ENCODE measurements around the gene ABHD17C.

The ABHD17C gene

DNA sequence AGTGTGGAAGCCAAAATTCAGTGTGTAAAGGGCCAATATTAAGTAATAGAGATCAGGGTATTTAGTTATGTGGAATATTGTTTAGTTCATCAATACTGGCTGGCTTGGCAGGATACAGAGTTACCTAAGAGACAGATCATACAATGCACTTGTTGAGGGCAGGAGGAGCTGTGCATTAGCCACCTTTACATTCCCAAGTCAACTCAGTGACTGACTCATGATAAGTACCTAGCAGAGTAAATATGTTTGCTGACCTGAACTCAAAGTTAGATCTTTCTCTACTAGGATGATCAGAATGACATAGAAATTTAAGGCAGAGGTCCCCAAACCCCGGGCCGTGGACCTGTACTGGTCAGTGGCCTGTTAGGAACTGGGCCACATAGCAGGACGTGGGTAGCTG is 3.5 kb upstream of the ABHD17C start:
- DNase-seq = no peak

DNA sequence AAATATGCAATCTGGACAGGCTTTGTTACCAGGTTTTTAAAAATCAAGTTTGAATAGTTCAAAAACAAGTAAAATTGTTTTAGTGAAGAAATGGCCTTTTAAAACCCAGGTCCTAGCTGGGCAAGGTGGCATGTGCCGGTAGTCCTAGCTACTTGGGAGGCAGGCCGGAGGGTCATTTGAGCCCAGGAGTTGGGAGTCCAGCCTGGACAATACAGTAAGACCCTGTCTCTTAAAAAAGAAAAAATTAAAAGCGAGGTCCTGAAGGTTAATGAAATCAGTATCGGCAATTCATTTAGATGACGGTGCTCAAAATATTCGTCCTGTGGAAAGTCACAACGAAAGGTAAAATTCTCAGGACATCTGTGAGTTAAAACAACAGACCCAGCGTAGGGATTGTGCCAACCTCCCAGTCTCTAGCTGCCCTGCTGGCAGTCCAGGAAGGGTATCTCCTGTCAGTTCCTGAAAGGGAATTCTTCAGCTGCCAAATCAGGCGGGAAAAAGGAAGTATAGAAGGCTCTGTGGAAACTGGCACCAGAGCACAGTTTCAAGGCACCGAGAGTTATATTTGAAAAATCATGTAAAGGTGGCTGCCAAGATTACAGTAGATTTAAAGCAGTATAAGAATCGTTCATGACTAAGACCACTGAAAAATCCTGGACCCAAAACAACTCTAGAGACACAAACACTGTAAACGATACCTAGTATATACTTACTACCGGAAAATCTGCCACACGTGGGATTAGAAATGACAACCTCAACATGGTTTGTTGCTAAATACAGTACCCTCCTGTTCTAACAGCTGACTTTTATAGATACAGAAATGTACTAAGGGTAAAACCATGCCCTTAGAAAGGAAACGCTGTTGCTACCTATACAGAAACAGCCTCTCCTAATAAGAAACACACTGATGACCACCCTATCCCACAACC is 1.2 kb upstream of the ABHD17C start:
- DNase-seq = no peak

DNA sequence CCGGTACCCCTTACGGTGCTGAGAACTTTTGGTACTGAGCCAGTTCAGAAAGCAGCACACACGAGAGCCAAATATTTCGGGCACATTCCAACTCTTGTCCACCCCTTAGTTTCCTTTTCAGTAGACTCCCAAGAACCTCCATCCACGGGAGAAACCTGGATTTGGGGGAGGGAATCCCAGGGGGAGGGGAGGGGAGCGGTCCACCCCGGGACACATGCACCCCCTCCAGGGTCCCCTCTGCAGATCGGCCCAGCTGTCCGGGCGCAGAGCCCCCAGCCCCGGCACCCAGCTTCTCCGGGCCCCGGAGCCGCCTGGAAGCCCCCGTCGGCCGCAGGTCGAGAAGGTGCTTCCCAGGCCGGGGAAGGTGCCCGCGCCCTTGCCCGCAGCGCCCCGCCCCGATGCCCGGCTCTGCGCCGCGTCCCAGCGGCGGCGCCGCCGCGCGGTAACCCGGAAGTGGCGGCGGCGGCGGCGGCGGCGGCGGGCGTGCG is 455 bp upstream of the ABHD17C start:
- DNase-seq = no peak

DNA sequence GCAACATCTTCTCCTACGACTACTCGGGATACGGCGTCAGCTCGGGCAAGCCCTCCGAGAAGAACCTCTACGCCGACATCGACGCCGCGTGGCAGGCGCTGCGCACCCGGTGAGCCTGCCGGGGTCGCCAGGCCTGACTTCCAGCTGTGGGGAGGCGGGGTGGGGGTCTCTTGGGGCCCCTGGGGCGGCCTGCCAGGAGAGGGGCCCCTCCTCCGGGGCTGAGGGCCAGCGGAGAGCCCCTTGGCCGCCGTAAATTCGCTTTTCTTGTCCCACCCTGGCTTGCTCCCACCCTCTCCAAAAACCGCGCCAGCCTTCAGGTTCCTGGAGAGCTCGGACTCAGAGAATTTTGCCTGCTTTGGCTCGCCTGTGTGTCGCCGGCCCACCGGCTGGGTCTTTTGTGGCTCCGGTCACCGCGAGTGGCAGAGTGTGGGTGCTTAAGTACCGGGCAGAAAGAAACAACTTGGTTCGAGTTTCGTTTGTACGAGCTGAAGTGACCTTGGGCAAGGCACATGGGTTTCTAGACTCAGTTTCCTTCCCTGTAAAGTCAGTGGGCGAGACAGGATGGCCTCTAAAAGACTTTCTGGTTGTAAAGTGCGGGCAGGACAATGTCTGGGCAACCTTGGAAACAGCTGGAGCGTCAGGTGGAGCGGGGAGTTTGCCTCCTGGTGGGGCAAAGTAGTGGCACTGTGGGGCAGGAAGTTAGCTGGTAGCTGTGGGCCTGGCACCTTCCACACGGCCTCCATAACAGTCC is 976 bp downstream of the ABHD17C start:
- no peak for DNase-seq

DNA sequence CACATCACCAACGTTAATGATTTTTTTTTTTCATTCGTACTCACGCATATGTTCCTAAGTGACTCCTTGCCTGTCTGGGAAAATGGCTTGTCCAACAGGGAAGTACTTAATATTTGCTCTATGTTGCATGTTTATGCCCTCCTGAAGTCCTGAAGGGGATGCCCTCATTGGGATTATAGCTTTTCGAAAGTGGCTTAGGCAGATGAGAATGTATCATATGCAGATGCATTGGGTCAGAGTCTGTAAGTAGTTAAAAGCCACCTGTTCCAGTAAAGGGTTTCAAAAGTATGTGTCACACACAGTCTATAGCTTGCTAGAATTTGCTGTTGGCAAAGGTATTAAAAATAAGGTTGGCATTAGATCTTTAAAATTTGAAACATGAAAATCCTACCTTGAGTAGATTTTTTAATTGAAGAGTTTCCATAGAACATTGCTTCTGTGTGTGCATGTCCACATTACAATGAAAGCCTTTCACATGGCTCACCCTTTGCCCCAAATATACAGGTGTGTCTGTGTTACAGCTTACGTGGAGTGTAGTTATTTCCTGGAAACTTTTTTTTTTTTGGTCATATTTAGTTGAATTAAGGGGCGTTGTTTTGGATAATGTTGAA is 2.1 kb downstream of the ABHD17C start:
- DNase-seq = no peak

DNA sequence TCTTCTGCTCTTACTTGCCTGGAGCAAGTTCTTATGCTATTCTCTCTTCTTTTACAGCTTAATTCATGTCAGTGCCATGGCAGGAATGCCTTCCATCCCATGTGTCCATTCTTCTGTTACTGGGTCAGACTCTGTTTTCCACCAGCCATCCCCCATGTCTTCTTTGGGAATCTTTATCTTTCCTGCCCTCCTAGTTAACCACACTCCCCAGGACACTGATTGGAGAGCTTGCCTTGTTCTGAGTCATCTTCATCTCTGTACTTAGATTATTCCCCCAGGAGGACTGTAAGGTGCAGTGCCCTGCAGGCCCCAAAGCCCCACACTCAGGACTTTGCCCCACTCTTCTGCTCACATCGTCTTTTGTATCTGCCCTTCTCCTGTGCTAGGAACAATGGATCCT is 3.6 kb downstream of the ABHD17C start:
- no peak for DNase-seq

DNA sequence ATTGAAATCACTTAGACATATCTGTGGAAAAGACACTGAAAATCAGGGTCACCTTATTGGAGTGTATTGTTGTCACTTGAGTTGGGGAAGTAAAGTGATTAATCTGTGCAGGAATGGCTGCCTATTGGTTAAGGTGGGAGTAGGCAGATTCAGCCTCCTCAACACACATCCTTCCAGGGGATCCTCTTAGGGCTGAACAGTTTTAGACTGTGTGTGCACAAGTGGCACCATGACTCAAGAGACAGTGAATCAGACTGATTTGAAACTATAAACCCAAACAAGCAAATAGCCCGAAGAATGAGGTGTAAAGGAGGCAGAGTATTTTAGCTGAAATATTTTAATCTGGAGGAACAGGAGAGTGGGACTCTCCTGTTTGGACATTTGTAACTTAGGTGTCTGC is 4.9 kb downstream of the ABHD17C start:
- DNase-seq = no peak

DNA sequence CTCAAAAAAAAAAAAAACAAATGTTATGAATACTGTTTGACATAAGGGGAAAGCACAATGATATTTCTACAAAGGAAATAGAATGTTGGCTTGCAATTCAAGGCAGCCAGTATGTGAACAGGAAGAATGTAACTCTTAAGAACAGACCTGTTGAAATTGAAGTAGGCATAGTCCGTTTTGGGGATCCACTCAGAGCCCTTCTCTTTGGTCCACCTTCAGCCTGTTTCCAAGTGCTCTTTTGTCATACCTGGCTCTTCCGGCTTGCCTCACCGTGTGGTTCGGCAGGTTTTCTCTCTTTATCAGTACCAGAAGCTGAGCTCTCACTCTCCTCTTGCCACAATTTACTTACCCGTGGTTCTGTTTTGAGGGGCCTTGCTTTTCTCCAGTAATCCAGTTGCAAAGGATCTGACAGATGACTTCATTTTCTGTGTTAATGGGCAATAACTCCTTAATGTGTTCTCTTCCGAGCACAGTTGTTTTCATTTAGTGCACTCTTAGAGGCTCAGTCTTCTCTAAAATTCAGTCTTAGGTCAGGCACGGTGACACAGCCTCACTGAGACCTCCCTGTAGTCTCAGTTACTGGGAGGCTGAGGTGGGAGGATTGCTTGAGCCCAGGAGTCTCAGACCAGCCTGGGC is 6.7 kb downstream of the ABHD17C start:
- DNase-seq = no peak

DNA sequence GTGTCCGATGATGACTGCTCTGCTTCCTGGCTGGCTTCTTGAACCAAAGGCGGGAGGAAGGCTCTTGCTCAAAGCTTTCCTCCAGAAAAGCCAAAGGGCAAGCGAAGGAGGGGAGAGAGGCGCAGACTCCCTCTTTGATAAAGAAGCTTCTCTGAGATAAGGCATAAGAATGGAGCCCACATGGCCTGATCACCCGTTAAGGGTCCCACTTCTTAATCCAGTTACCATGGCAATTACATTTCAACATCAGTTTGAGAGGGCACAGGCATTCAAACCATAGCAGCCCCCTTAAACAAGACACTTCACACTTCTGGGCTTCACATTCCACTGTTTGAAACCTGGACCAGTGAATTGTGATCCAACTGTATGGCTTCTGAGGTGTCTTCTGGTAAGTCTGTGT is 8.0 kb downstream of the ABHD17C start:
- no peak for DNase-seq

DNA sequence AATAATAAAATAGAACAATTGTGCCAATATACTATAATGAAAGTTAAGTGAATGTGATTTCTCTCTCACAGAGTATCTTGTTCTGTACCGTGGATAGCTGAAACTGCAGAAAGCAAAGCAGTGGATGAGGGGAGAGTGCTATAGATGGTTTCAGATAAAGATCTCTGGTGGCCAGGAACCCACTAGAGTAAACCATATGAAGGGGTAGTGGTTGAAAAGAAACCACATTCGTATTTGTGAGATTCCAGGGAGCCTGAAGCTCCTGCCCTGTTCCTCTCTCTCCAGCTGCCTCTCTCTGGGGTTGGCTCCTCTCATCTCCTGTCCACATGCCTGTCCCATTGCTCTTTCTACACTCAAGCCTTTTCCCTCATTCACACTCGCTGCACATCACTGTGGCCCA is 8.9 kb downstream of the ABHD17C start:
- DNase-seq = no peak

DNA sequence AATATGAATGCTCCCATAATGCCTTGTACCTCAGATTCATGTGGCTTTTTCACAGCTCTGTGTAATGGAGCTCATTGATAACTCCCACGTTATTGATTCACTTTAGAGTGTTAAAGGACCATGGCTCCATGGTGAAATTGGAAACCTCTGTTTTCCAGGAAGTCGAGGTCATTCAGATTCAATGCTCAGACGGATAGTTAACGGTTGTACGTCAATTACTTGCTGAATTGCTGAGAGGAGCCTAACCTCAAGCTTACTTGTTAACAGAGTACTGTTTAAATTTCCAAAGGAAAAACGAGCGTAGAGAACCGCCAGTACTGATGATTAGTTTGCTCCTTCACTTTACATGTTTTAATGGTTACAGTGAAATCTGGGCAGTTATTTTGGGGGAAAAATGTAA is 11.1 kb downstream of the ABHD17C start:
- no peak for DNase-seq

DNA sequence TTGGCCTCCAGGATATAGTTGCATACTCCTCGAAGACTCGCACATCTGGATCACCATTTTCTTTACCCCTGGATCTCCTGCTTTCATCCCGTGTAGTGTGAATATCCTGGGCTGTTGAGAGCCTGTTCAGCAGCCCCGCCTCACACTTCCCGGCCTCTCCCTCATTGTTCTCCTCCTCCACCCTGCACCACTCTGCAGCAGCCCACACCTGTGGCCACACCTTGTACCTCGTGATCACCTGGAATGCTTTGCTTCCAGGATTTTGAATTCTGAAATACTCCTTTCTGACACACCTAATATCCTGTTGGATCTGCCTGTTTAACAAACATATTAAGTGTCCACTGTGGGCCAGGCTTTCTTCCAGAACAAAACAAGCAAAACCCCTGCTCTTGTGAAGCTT is 14.4 kb downstream of the ABHD17C start:
- DNase-seq = no peak

DNA sequence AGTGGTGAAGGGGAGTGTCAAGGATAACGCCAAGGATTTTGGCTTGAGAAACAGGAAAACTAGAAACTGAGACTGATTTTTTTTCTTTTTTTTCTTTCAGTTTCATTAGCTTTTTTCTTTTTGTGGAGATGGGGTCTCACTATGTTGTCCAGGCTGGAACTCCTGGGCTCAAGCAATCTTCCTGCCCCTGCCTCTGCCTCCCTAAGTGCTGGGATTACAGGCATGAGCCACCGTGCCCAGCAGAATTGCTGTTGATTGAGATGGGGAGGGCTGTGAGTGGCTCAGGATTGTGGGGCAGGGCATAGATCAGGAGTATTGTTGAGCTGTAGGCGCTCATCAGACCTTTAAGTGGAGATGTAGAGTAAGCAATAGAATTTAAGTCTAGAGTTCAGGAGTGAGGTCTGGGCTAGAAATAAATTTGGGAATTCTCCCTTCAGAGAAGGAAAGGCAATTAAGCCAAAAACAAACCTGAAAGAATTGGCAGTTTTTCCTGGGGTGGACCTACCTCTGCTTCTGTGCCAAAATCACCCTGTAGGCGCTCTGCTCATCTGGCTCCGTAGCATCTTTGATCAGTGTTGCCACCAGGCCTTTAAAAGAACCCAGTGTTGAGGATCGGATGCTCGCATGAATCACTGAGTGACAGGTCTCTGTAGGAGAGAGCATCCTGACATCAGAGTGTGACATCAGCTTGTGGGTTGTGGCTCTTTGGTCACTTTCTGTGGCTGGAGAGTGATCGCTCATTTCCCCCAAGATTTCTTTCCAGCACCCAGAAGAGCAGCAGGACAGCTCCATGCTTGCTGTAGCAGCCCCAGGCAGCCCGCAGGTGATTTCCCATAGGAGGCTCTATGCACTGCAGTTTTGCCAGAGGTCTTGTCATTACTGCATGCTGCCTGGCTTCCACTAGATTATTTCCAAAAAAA is 15.8 kb downstream of the ABHD17C start:
- DNase-seq = no peak

DNA sequence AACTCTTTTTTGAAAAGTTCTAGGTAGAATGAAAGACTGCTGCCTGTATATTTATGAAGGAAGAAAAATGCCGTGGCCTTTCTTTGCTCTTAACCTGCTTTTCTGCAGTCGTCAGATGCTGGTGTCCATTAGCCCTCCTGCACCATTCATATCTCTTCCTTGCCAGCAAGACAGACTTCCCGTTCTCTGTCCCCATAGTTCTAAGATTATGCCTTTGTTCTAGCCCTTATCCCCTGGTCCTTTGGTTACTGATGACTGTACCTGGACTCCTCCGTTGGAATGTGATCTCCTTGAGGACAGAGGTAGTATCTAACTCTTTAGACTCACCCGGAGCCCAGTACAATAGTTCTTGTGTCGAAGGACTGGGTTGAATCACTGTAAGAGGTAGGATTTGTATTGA is 16.8 kb downstream of the ABHD17C start:
- DNase-seq = no peak

DNA sequence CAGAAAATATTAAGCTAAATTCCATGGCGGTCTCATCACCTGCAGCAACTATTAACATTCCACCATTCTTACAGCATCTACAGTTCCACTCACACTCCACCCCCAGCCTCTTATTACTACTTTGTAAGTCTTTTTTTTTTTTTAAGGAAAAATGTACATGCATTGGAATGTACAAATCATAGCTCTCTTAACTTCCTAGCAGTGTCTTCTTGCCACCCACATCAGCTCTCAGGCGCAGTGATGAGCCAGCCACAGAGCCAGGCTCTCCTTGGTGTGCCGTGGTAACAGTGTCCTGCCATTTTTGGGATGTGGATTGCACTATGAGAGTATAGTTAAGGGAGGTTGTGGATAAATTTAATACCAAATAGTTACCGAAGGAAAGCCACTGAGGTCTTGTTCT is 17.8 kb downstream of the ABHD17C start:
- DNase-seq = no peak

DNA sequence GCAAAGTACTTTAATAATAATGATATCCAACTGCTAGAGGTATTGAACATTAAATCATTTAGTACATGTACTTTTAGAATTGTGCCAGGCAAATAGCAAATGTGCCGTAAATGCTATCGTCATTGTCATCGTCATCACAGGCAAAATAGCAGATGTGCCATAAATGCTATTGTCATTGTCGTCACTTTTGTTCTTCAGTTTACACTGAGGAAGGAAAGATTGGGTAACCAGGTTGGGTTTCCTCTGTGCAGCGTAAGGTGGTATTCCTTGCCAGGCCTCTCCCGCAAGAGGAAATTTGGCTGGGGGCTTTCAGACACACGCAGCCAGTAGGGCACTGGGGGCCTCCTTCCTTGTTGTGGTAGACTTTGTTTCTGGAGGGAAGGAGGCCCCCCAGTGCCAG is 26.4 kb downstream of the ABHD17C start:
- DNase-seq = no peak

DNA sequence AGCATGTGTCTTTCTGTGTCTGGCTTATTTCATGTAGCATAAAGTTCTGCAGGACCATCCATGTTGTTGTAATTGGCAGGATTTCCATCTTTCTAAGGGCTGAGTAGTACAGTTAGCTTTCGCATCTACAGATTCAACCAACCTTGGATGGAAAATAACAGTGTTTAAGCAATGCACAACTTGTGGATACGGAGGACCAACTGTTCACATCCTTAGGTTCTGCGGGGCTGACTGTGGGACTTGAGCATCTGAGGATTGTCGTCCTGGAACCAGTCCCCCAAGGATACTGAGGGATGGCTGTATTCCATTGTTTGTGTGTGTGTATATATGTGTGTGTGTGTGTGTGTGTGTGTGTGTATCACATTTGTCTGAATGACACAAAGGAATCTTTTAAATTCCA is 27.7 kb downstream of the ABHD17C start:
- DNase-seq = no peak

DNA sequence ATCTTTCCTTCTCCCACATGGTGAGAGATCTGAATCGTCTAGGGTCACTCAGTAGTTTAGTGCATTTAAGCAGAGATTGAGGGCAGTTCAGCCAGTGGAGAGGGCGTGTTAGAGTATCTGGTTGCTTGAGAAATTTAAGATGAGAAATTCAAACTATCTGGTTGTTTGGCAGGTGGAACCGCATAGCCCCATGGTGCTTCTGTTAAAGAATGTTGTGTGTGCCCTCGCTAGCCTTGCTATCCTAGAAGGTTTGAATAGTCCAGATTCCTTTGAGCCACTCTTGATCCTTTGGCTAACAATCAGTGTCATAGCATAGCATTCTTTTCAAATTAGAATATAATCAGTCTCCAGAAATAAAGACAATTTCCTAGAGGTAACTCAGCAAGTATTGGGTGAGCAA is 32.1 kb downstream of the ABHD17C start:
- no peak for DNase-seq

DNA sequence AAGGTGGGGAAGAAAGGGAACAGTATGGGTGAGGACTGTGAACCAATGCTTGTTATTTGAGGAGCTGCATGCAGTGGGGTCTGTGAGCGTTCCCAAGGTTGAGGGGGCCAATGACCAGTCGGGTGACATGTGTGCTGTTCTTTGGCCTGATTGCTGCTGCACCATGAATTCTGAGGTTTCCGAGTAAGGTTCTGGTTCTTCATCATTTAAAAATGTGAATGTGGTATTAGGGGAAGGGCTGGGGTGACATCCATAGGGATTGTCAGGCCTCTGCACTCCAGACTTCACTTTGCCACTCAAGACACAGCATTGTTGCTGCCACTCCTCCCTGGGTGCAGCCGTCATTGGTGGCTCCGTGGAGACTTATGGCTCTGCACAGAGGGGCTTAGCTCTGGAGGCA is 32.5 kb downstream of the ABHD17C start:
- no peak for DNase-seq

DNA sequence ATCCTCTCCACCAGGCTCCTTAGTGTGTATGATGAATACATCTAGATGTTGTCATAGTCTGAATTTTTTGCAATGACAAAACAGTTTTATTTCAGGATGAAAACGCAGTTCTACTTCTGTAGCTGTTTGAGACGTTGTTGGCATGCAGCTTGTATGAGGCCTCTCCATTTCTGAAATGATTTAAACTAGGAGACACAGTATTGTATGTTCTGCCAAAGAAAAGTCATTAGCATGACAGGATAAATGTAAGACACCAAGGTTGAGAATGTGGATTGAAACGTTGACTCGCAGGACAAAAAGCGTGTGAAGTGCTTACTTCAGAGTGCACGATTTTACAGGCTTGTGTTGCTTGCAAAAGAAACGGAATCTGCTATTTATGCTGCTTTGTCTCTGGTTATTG is 35.3 kb downstream of the ABHD17C start:
- DNase-seq = no peak

DNA sequence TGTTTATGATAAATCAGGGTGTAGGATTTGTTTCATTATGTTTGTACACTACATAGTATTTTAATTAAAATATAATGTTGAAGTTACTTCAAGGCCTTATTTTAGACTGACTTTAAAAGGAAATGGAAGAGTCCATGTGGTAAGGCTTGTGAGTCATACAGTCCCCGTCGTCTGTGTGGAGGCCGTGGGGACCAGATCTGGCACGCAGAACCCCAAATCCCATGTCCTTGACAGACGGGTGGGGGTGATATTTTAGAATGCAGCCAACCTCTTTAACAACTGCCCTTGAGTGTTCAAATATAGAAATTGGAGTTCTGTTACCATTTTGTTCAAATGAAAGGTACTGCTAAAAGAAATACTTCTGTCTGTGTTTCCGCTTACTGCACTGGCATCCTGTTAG is 35.8 kb downstream of the ABHD17C start:
- no peak for DNase-seq

DNA sequence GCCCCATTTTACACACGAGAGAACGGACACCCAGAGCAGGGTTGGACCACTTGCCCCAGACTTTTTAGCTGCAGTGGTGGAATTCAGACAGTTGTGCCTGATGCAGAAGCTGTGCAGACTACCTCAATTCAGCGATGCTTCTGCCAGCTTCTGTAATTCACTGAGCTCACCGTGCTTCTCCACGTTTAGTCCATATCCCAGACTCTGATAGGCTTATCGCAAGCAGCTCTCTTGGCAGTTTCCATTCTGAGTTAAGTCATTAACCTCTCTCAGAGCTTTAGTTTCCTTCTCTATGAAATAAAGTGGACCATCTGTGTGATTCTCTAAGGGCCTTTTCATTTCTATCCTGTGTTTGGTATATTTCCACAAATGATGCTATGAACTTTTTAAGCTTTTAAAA is 37.1 kb downstream of the ABHD17C start:
- DNase-seq = no peak
